ENCODE results near the gene KRT5.
"Not testable (repeated sequence)": the region's sequence is repeated elsewhere in the genome, so short reads cannot be mapped to it uniquely, and the experiment has no call there.

KRT5 gene

DNA sequence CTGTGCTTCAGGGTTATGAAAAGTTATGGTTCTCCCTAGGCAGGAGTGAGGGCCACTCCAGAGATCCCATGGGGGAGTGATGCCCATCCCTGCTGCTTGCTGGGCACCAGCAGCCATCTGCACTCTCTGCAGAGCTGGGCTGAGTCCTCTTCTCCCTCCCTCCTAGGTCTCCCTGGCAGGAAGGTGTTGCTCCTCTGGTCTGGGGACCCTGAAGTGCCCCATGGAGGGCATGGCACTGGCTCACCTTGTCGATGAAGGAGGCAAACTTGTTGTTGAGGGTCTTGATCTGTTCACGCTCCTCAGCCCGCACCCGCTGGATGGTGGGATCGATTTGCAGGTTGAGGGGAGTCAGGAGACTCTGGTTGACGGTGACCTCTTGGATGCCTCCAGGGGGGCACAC lies 27.8 kb downstream of the KRT5 start:
- DNase-seq: not testable (repeated sequence)

DNA sequence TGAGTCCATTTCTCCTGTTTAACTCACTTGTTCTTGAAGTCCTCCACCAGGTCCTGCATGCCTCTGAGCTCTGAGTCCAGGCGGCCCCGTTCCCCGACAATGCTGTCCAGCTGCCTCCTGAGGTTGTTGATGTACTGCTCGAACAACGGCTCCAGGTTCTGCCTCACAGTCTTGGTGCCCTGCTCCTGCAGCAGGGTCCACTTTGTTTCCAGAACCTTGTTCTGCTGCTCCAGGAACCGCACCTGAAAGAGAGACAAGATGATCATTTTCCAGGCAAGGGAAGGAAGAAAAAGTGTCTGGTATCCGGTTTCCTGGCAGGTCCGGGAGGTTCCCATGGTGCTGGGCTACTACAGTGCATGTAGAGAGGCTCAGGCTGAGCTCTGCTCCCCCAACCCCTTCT lies 28.7 kb downstream of the KRT5 start:
- DNase-seq: not testable (repeated sequence)

DNA sequence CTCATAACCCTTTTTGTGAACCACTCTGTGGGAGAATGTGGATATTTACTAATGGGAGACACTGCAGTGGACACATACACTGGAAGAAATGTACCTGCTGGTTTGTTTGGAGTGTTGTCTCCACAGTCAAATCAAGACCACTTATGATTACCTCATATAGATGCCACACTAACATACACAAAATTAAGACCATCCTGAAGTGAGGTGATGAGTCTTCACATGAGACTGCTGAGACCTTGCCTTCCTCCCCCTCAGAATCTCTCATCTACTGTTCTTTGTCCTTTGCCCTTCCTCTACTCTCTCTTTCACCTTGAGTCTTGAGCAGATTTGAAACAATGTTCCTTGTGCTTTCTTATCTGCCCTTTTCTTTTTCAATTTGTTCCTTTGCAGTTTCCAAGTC lies 31.5 kb downstream of the KRT5 start:
- DNase-seq: no peak

DNA sequence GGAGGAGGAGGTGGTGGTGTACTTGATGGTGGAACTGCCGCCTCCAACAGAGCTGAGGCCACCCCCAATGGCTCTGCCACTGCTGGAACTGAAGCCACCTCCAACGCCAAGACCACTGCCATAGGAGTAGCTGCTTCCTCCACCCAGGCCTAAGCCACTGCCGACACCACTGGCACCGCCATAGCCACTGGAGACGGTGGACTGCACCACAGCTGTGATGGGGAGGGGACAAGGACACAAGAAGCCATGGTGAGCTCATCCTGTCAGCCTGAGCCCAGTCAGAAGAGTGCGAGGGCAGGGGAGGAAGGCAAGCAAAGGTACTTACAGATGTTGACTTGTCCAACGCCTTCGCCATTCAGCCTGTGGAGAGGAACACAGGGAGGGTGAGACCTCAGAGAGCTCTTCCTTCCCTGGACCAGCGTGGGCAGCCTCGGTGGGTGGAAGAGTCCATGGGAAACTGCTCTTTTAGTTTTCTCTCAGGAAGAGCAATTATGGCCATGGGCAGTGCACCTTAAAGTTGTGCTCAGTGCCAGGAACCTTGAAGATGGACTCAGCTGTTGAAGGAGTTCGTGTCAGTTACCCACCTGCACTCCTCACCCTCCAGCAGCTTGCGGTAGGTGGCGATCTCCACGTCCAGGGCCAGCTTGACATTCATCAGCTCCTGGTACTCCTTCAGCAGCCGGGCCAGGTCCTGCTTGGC lies 32.3 kb downstream of the KRT5 start:
- not testable (repeated sequence) for DNase-seq

DNA sequence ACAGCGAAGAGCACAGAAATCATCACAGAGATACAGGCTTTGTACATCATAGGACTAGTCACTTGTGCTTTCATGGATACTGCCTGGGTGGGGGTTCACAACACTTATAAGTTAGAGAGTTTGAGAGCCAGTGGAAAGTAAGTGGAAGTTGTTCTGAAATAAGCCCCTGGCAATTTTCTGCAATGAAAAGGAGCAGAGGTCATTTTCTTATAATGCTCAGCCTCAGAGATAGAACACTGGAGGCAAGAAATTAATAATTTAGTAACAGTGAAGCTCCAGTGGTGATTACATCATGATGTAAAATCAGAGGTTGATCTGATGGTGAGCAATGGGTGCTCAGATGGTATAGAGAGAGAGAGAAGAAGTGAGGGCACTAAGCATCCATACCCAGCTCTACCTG lies 33.0 kb downstream of the KRT5 start:
- no peak for DNase-seq

DNA sequence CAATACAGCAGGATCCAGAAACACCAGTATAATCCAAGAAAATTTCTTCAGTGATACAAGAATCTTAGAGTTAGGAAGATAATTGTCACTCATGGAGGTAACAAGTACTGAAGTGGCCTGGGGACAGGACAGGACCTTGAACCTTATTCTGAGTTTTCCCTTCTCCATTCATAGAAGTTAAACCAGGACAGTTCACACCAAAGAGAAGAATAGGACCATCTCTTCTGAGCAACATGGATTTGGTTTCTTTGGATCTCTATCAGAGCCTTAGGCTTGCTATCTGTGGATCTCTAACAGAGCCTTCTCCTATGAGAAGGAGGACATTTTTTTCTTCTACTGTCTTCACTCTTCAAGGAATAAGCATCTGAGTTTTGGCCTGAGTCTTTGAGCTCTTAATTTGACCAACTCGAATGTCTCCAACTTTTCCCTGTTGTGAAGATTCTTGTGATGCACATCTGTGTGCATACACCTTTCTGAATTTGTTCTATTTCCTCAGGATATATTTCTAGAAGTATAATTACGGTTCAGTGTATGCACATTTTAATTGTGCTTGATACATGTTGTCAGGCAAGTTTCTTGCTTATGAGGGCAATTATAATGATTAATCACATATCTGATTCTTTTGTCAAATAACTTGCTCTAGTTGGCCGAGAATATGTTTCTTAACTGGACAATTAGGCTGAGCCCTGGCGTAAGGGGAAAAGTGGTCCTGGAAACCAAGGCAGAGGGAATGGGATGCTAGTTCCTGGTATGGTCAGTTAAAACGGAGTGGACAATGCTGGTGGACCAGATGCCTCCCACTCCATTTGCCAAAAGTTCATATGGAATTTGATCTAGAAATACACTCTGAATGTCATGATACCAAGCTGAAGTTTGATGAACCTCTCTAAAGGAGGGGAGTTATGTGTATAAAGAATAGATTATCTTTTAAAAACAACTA lies 33.8 kb downstream of the KRT5 start:
- no peak for DNase-seq

DNA sequence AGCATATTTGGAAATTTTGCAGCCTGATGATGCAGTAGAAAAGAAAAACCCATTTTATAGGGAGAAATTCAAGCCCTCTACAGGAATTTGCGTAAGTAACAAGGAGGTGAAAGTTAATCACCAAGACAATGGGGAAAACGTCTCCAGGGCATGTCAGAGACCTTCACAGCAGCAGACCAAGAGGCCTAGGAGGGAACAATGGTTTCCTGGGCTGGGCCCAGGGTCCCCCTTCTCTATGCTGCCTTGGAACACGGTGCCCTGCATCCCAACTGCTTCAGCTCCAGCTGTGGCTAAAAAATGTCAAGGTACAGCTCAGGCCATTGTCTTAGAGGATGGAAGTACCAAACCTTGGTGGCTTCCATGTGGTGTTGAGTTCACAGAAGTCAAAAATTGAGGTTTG lies 40.1 kb downstream of the KRT5 start:
- DNase-seq: no peak

DNA sequence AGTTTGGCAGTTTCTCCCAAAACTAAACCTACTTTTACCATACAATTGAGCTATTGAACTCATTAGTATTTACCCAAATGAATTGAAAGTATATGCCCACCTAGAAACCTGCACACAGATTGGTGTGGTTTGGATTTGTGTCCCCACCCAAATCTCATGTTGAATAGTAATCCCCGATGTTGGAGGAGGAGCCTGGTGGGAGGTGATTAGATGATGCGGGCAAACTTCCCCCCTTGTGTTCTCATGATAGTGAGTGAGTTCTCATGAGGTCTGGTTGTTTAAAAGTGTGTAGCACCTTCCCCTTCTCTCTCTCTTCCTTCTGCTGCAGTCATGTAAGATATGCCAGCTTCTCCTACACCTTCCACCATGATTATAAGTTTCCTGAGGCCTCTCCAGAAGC lies 42.5 kb downstream of the KRT5 start:
- DNase-seq: no peak

DNA sequence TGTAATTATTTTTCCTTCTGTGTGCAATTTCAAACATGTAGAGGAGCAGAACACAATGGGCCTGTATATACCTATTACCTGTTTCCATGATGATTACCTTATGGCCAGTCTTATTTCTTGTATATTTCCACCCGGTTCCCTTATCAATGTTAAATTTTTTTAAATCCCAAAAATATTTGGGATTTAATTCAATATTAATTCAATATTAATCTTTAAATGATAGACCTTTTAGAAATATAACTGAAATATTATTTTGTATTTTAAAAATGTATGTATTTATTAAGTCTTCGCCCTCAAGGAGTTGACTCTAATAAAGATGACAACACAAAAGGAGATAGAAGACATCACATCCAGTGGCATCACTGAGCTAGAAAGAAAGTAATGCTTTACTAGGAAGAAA lies 46.0 kb downstream of the KRT5 start:
- no peak for DNase-seq

DNA sequence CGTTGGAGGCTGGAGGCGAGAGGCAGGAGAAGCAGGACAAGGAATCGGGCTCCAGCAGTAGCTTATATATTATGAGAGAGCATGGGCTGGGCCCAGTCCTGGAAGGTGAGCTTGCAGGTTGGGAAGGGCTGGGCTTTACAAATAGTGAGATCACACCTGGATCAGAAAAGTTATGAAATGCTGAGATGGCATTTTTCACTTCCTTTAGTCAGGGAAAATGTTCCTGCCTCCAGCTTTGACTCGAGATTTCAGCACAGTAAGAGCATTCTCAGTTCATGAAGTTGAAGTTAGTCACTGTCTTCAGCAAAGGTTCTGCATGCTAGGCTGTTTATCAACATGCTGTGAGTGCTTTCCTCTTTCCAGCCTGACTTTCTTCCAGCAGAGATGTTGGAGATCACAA lies 46.4 kb downstream of the KRT5 start, which contains the start of gene KRT6C:
TSS of gene KRT6C (minus strand) at position 38 of the 400 bp plus-strand sequence. CDS start 68 bp downstream, outside the sequence.
- DNase-seq: no peak

DNA sequence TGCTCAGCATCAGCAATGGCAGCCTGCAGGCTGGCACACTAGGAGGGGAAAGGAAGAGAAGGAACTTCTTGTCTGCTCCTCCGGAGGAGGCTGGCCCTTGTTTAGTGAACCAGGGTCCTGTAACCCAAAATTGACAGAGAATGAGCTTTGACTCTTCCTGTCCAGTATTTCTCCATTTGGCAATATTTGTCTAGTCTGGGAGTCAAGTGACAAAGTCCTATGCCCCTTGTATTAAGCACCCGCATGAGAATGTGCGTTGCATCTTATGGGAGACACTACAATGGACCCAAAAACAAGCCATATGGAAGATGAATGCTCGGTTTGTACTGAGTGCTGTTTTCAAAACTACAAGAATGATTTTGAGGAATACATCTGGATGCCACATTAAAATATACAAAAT lies 50.3 kb downstream of the KRT5 start:
- DNase-seq: no peak

DNA sequence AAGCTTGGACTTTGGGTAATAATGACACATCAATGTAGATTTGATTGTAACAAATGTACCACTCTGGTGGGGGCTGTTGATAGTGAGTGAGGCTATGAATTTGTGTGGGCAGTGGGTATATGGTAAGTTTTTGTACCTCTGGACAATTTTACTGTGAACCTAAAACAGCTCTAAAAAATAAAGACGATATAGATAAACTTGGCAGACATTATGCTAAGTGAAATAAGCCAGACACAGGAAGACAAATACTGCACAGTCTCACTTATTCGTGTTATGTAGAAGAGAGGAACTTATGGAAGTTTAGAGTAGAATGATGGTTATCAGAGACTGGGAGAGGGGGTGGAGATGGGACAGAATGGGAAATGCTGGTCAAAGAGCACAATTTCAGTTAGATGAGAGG lies 55.3 kb downstream of the KRT5 start:
- no peak for DNase-seq

All from activated CD4-positive, alpha-beta T cell treated with anti-CD3 and anti-CD28 coated beads, Interleukin-2, amount 50 U/mL, for 1 hour (primary cell).